ENCODE data around the gene RANBP2.

DNA sequence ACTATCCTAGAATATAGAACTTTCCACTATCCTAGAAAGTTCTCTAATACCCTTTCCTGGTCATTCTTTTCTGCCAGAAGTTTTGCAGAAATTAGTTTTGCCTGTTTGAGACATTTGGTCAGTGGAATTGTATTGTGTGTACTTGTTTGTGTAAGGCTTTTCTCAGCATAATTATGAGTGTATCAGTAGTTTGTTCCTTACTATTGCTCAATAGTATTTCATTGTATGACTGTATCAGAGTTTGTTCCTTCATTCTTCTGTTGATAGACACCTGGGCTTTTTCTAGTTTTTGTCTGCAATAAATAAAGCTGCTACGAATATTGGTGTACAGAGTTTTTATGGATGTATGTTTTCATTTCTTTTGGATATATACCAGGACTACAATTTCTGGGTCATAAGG is 94.5 kb downstream of the RANBP2 start:
- TF ChIP-seq POLR2A (IDR thresholded peaks at IDR 0.05; ENCODE audit: low read length) (no peak), GATA1 (IDR thresholded peaks at IDR 0.05; ENCODE audit: low read depth, low read length) (no peak)

Data from erythroblast (primary cell).